ENCODE results near the gene MARCKSL1.

DNA sequence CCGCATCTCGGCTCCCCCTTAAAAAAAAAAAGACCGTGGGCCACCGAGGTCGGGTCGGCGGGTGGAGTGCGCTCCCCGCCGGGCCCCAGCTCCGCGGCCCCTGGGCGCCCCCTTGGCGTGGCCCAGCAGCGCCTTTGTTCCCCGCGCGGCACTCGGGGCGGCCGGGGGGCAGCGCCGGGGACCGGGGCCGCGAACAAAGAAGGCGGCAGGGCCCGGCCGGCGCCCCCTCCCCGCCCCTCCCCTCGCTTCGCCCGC, 571 bp downstream of the MARCKSL1 start:
- TF ChIP-seq CTCF (IDR thresholded peaks at IDR 0.05 in 4 of 5, conservative IDR thresholded peaks at IDR 0.05 in 1 of 5) (no peak), POLR2A (IDR thresholded peaks at IDR 0.05) (no peak)

Measured in gastrocnemius medialis (tissue), 4 donors.